Adrenal gland (tissue), 5 donors: ENCODE data around the gene NKPD1.

Experiments
- POLR2A ChIP-seq, 2 donors: fragments of 450-650 bp; IDR thresholded peaks; one replicate each; pipeline ENCODE4 v1.6.1; 2017; ENCODE audit warnings: antibody characterized with exemption in 2 of 2, mild to moderate bottlenecking in 2 of 2, moderate library complexity in 1 of 2
- TF ChIP-seq, protein P1 (sequence below), 6 experiments: fragments of 450-650 bp in 4 of 6; fragments of 200-600 bp in 2 of 6; sonication (generic) in 1 of 6; IDR thresholded peaks; 1 replicate in 5 of 6; 2 replicates in 1 of 6; pipeline versions ENCODE4 v1.5.1 to v1.8.0; 2016 to 2021; ENCODE audit warnings: antibody characterized with exemption in 6 of 6, mild to moderate bottlenecking in 2 of 6, moderate library complexity in 1 of 6
- donor health status: DM: no; HTN: no; CAD: no.

DNA sequence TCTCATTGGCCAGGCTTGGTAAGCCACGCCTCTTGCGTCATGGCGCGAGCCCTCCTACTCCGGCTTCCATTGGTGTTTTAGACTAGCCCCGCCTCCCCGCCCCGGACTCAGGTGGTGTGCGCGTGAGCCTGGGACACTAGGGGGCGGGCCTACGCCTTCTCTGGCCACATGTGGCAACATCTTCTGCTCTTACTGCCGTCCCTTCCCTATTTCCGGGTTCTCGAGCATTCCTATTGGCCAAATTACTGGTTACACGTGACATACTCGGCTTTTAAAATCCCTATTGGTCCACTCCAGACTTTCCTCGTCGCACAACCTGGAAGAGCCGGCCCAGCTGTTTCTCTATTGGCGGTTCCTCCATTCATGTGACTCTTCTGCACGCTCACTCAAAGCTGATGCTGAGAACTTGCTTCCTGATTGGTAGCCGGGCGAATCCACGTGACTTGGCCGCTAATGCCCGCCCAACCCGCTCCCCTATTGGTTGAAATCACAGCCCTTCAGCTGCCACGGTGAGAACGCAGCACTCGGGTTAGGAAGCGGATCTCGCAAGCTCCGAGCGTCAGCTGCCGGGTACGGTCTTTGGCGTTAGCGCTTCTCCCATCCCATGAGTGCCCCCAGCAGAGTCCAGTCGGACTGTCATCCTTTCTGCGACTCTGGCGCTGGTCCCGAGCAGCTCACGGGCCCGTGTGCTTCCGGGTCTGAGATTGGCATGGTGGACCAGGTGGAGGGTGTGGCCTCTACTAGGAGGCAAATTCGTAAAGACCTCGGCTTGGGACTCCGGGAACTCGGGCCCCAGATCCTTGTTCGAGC lies 17.7 kb upstream of the NKPD1 start, which contains the start of gene BLOC1S3:
- TF ChIP-seq, protein P1, sequence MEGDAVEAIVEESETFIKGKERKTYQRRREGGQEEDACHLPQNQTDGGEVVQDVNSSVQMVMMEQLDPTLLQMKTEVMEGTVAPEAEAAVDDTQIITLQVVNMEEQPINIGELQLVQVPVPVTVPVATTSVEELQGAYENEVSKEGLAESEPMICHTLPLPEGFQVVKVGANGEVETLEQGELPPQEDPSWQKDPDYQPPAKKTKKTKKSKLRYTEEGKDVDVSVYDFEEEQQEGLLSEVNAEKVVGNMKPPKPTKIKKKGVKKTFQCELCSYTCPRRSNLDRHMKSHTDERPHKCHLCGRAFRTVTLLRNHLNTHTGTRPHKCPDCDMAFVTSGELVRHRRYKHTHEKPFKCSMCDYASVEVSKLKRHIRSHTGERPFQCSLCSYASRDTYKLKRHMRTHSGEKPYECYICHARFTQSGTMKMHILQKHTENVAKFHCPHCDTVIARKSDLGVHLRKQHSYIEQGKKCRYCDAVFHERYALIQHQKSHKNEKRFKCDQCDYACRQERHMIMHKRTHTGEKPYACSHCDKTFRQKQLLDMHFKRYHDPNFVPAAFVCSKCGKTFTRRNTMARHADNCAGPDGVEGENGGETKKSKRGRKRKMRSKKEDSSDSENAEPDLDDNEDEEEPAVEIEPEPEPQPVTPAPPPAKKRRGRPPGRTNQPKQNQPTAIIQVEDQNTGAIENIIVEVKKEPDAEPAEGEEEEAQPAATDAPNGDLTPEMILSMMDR (IDR thresholded peaks at IDR 0.05) = peak in 3 of 6 experiments; percentile 16 to 42 (median 24)
- TF ChIP-seq POLR2A (IDR thresholded peaks at IDR 0.05) = peak; percentile 83 to 95
